ENCODE results near the gene RHO. TPM values are rescaled to one million over a fixed set of nuclear protein-coding genes. Genes with fewer than 3 reads are reported as not detected.

The RHO gene
- total RNA-seq, 1 donor from 2014 or later: not detected

DNA sequence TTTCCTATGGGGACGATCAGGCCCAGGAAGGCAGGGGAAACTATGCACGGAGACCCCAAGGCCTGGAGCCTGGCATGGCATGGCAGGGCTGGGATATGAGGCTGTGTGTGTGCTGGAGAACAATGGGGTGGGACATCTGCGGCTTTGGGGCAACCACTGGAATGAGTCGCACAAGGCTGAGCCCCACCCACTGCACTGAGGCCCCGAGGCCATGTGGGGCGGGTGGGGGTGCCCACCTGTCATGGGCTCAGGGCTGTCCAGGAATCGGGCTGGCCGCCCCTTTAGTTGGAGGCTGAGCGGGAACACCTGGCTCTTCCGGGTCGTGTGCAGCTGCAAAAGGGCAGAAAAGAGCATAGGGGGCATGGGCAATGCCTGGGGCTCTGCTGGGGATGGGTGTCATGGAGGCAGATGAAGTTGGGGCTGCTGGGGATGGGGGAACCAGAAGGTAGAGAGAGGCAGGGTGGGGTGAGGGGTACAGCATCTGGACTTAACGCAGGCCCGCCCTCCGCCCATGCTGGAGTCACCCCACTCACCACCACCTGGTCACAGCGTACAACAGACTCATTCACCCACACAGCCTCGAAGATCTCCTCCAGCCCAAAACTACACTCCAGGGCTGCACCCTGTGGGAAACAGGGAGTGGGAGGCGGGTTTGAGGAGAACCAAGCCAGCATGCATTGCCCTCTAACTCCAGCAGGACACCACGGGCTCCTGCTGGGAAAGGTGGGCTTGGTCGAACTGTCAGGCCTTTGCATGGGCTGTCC lies 47.0 kb downstream of the RHO start:
- Mint-ChIP-seq H3K9me3 (no peaks in the 10 kb centered on the region), H3K4me1 (no peaks in the 10 kb centered on the region), H3K27me3 (ENCODE audit: low read depth) (no peaks in the 10 kb centered on the region), H3K4me3 (no peak overlapping the region), H3K27ac (ENCODE audit: unreplicated experiment) (peak overlapping the region; percentile 75), H3K36me3 (ENCODE audit: low read depth) (no peaks in the 10 kb centered on the region)
- DNase-seq (ENCODE audit: low read depth, low spot score): no peak
- TF ChIP-seq, protein P1, sequence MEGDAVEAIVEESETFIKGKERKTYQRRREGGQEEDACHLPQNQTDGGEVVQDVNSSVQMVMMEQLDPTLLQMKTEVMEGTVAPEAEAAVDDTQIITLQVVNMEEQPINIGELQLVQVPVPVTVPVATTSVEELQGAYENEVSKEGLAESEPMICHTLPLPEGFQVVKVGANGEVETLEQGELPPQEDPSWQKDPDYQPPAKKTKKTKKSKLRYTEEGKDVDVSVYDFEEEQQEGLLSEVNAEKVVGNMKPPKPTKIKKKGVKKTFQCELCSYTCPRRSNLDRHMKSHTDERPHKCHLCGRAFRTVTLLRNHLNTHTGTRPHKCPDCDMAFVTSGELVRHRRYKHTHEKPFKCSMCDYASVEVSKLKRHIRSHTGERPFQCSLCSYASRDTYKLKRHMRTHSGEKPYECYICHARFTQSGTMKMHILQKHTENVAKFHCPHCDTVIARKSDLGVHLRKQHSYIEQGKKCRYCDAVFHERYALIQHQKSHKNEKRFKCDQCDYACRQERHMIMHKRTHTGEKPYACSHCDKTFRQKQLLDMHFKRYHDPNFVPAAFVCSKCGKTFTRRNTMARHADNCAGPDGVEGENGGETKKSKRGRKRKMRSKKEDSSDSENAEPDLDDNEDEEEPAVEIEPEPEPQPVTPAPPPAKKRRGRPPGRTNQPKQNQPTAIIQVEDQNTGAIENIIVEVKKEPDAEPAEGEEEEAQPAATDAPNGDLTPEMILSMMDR (conservative IDR thresholded peaks at IDR 0.05): no peak

- H3K9me3 Mint-ChIP-seq: no peaks in the 10 kb centered on the region
- no peaks in the 10 kb centered on the region for H3K27me3 Mint-ChIP-seq (ENCODE audit: low read depth)
- H3K4me3 Mint-ChIP-seq: no peak overlapping the region
- H3K36me3 Mint-ChIP-seq (ENCODE audit: low read depth): no peaks in the 10 kb centered on the region
- H3K27ac Mint-ChIP-seq (ENCODE audit: unreplicated experiment): no peak overlapping the region
- TF ChIP-seq, protein P1 (conservative IDR thresholded peaks at IDR 0.05): no peak
- H3K4me1 Mint-ChIP-seq: no peaks in the 10 kb centered on the region
- DNase-seq (ENCODE audit: low read depth, low spot score): no peak
These were observed 47.6 kb downstream of the RHO start for GRCh38 chr3:129575997-129576384.

- H3K27me3 Mint-ChIP-seq (ENCODE audit: low read depth): no peaks in the 10 kb centered on the region
- no peak overlapping the region for H3K4me3 Mint-ChIP-seq
- TF ChIP-seq, protein P1 (conservative IDR thresholded peaks at IDR 0.05): no peak
- H3K36me3 Mint-ChIP-seq (ENCODE audit: low read depth): no peaks in the 10 kb centered on the region
- no peaks in the 10 kb centered on the region for H3K9me3 Mint-ChIP-seq
- no peak for DNase-seq (ENCODE audit: low read depth, low spot score)
- H3K27ac Mint-ChIP-seq (ENCODE audit: unreplicated experiment): no peak overlapping the region
- no peaks in the 10 kb centered on the region for H3K4me1 Mint-ChIP-seq
These were observed 48.3 kb downstream of the RHO start for GRCh38 chr3:129576514-129577352.

- H3K27ac Mint-ChIP-seq (ENCODE audit: unreplicated experiment): no peak overlapping the region
- H3K36me3 Mint-ChIP-seq (ENCODE audit: low read depth): no peaks in the 10 kb centered on the region
- no peaks in the 10 kb centered on the region for H3K9me3 Mint-ChIP-seq
- no peaks in the 10 kb centered on the region for H3K27me3 Mint-ChIP-seq (ENCODE audit: low read depth)
- TF ChIP-seq, protein P1 (conservative IDR thresholded peaks at IDR 0.05): no peak
- H3K4me3 Mint-ChIP-seq: no peak overlapping the region
- H3K4me1 Mint-ChIP-seq: no peaks in the 10 kb centered on the region
- DNase-seq (ENCODE audit: low read depth, low spot score): no peak
These were observed 48.9 kb downstream of the RHO start for GRCh38 chr3:129577366-129577765.

DNA sequence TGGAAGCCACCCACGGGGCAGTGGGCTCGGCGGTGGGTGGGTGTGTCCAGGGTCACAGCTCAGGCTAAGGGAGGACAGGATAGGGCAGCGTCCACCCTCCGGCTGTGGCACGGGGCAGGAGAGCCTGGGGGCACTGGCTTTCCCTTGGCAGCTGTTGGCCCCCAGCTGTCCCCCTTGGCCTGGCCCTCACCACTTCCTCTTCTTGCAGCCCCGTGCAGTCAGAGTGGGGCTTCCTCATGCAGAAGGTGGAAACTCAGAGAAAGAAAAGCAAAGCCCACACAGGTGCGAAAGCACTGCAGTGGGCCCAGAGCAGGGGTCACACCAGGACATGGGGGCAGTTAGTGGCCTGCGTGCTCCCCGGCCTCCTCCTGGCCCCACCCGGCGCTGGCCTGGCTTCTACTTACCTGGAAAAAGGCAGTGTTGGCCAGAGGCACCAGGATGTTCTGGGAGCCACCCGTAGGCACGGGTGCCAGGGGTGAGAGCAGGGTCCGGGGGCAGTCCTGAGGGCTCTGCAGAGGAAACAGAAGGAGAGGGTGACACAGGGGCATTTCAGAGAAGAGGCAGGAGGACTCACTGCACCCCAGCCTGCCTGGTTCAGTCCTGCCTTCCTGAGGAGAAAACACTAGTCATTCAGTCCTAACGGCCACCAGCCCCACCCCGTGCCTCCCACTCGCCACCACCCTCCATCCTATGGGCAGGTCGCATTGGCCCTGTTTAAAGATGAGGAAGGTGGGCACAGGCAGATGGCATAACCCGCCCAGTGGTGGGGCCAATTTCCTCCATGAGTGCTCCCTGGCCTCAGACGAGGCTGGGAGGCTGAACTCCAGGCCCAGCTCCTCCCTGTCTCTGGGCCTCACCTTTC lies 49.7 kb downstream of the RHO start:
- H3K9me3 Mint-ChIP-seq: no peaks in the 10 kb centered on the region
- DNase-seq (ENCODE audit: low read depth, low spot score): no peak
- H3K27ac Mint-ChIP-seq (ENCODE audit: unreplicated experiment): no peak overlapping the region
- no peaks in the 10 kb centered on the region for H3K36me3 Mint-ChIP-seq (ENCODE audit: low read depth)
- TF ChIP-seq, protein P1 (conservative IDR thresholded peaks at IDR 0.05): no peak
- no peaks in the 10 kb centered on the region for H3K4me1 Mint-ChIP-seq
- H3K4me3 Mint-ChIP-seq: no peak overlapping the region
- no peaks in the 10 kb centered on the region for H3K27me3 Mint-ChIP-seq (ENCODE audit: low read depth)

Data from neural crest cell (in vitro differentiated cells).